ENCODE results near the gene KAZALD1.

The KAZALD1 gene

DNA sequence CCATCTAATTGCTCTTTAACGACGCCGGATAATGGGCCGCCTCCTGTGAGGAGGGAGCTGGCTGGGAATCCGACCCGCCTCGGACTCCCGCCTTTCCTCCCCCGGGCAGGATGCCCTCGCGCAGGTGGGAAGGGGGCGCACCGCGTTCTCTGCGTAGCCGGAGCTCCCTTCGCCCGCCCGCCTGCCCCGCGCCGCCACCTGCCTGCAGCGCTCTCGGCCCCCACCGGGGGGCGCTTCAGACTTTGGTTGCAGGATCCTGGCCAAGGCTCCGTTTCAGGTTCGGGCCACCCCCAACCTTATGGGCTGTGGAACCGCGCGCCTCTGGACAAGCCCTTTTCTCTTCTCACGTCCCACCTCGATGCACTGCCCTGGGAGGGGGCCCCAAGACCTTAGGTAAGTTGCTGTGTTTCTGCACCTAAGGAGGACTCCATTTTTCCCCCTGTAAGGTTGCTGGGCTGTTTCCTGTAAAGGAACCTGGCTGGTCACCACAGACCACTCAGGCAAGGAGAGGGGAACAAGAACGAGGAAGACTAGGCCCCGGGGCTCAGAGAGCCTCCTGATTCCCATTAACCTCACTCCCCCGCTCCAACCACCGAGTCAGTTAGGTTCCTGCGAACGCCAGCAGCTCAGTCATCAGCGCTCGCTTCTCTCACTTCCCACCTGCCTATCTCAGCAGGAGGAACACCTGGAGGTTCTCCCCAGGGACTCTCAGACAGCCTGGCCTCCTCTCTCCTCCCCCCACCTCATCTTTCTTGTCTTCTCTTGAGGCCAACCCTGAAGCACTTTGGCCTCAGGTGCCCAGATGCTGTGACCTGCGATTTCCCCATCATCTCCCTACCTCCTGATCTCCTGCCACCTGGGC is 11.3 kb upstream of the KAZALD1 start (continued):
- TF ChIP-seq, protein P1, sequence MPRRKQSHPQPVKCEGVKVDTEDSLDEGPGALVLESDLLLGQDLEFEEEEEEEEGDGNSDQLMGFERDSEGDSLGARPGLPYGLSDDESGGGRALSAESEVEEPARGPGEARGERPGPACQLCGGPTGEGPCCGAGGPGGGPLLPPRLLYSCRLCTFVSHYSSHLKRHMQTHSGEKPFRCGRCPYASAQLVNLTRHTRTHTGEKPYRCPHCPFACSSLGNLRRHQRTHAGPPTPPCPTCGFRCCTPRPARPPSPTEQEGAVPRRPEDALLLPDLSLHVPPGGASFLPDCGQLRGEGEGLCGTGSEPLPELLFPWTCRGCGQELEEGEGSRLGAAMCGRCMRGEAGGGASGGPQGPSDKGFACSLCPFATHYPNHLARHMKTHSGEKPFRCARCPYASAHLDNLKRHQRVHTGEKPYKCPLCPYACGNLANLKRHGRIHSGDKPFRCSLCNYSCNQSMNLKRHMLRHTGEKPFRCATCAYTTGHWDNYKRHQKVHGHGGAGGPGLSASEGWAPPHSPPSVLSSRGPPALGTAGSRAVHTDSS (tag by site-specific recombination; IDR thresholded peaks at IDR 0.05) = 0 out of 2 replicates have a peak, but pooled peaks have one; percentile 6
- TF ChIP-seq PRDM1 (tag by site-specific recombination; IDR thresholded peaks at IDR 0.05) (no peak), ZNF747 (tag by site-specific recombination; IDR thresholded peaks at IDR 0.05) (no peak), ZSCAN16 (tag by site-specific recombination; IDR thresholded peaks at IDR 0.05) (no peak), SP7 (tag by site-specific recombination; IDR thresholded peaks at IDR 0.05) (peak; percentile 78), ZNF121 (tag by site-specific recombination; IDR thresholded peaks at IDR 0.05) (peak; percentile 27; the same call in 1 of the 2 replicates), PRDM2 (tag by site-specific recombination; IDR thresholded peaks at IDR 0.05; ENCODE audit: borderline replicate concordance) (no peak), ZNF184 (tag by site-specific recombination; IDR thresholded peaks at IDR 0.05) (0 out of 2 replicates have a peak, but pooled peaks have one; percentile 24), HIC1 (tag by site-specific recombination; IDR thresholded peaks at IDR 0.05) (peak; percentile 78), IKZF3 (tag by site-specific recombination; IDR thresholded peaks at IDR 0.05) (peak; percentile 56; the same call in 1 of the 2 replicates), ZNF660 (tag by site-specific recombination; IDR thresholded peaks at IDR 0.05) (peak; percentile 62; the same call in 1 of the 2 replicates), KLF10 (tag by site-specific recombination; IDR thresholded peaks at IDR 0.05) (peak; percentile 43; the same call in 1 of the 2 replicates), WT1 (tag by site-specific recombination; IDR thresholded peaks at IDR 0.05) (peak; percentile 62), ZBTB8A (tag by site-specific recombination; IDR thresholded peaks at IDR 0.05) (peak; percentile 74), ZNF335 (tag by site-specific recombination; conservative IDR thresholded peaks at IDR 0.05) (peak; percentile 86), ZNF658 (tag by site-specific recombination; IDR thresholded peaks at IDR 0.05) (no peak), TRIM28 (IDR thresholded peaks at IDR 0.05; ENCODE audit: borderline replicate concordance, low read length) (no peak), EGR2 (tag by site-specific recombination; IDR thresholded peaks at IDR 0.05; ENCODE audit: low read depth) (peak; percentile 65), ZNF610 (tag by site-specific recombination; IDR thresholded peaks at IDR 0.05; ENCODE audit: borderline replicate concordance) (no peak)
- TF ChIP-seq, protein P2, sequence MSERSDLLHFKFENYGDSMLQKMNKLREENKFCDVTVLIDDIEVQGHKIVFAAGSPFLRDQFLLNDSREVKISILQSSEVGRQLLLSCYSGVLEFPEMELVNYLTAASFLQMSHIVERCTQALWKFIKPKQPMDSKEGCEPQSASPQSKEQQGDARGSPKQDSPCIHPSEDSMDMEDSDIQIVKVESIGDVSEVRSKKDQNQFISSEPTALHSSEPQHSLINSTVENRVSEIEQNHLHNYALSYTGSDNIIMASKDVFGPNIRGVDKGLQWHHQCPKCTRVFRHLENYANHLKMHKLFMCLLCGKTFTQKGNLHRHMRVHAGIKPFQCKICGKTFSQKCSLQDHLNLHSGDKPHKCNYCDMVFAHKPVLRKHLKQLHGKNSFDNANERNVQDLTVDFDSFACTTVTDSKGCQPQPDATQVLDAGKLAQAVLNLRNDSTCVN (tag by site-specific recombination; optimal IDR thresholded peaks at IDR 0.05) = peak; percentile 45
- TF ChIP-seq, protein P3, sequence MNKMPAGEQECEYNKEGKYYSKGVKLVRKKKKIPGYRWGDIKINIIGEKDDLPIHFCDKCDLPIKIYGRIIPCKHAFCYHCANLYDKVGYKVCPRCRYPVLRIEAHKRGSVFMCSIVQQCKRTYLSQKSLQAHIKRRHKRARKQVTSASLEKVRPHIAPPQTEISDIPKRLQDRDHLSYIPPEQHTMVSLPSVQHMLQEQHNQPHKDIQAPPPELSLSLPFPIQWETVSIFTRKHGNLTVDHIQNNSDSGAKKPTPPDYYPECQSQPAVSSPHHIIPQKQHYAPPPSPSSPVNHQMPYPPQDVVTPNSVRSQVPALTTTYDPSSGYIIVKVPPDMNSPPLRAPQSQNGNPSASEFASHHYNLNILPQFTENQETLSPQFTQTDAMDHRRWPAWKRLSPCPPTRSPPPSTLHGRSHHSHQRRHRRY (tag by site-specific recombination; IDR thresholded peaks at IDR 0.05) = no peak
- TF ChIP-seq, protein P4, sequence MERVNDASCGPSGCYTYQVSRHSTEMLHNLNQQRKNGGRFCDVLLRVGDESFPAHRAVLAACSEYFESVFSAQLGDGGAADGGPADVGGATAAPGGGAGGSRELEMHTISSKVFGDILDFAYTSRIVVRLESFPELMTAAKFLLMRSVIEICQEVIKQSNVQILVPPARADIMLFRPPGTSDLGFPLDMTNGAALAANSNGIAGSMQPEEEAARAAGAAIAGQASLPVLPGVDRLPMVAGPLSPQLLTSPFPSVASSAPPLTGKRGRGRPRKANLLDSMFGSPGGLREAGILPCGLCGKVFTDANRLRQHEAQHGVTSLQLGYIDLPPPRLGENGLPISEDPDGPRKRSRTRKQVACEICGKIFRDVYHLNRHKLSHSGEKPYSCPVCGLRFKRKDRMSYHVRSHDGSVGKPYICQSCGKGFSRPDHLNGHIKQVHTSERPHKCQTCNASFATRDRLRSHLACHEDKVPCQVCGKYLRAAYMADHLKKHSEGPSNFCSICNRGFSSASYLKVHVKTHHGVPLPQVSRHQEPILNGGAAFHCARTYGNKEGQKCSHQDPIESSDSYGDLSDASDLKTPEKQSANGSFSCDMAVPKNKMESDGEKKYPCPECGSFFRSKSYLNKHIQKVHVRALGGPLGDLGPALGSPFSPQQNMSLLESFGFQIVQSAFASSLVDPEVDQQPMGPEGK (tag by site-specific recombination; IDR thresholded peaks at IDR 0.05) = peak; percentile 85
- TF ChIP-seq, protein P5, sequence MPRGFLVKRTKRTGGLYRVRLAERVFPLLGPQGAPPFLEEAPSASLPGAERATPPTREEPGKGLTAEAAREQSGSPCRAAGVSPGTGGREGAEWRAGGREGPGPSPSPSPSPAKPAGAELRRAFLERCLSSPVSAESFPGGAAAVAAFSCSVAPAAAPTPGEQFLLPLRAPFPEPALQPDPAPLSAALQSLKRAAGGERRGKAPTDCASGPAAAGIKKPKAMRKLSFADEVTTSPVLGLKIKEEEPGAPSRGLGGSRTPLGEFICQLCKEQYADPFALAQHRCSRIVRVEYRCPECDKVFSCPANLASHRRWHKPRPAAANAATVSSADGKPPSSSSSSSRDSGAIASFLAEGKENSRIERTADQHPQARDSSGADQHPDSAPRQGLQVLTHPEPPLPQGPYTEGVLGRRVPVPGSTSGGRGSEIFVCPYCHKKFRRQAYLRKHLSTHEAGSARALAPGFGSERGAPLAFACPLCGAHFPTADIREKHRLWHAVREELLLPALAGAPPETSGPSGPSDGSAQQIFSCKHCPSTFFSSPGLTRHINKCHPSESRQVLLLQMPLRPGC (tag by site-specific recombination; IDR thresholded peaks at IDR 0.05) = no peak

Measured in HEK293 (cell line).